A673 (cell line): ENCODE data around the gene SEC61B.

ENCODE experiments used
- EZH2 ChIP-seq: fragments of 200-600 bp; sonication (generic); IDR thresholded peaks from 2 replicates; pipeline ENCODE4 v1.6.1; 2017; ENCODE audit warnings: borderline replicate concordance, low read depth, mild to moderate bottlenecking, mixed read lengths, antibody characterized with exemption, low read length; ENCODE audit not compliant: poor library complexity, severe bottlenecking
- TF ChIP-seq, protein P1 (sequence below): fragments of 300-800, 200-600 bp; sonication (generic); conservative IDR thresholded peaks from 2 replicates; pipeline ENCODE4 v1.5.1; 2017; ENCODE audit warnings: low read depth, mild to moderate bottlenecking, antibody characterized with exemption, low read length, moderate library complexity, mixed read lengths

DNA sequence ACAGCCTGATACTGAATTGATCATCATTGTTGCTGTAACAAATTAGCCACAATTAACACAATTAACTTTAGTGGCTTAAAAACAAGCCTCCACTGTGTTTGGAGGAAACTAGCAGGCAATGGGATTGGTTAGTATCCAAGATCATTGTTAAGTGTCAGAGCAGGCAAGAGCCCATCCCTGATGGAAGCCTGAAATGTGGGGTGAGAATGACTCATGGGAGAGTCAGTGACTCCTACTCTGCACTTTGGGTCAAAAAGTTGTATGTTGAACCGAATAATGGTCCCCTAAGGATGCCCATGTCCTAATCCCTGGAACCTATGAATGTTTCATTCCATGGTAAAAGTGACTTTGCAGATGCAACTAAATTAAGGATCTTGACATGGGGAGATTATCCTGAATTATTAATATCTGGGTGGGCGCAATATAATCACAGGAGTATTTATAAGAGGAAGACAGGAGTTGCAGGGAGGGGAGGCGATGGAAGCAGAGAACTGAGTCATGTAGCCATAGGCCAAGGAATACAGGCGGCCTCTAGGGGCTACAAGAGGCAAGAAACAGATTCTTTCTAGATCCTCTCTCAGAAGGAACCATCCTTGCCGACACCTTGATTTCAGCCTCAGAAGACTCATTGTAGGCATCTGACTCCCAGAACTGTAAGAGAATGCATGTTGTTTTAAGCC, 29.2 kb upstream of the SEC61B start:
- TF ChIP-seq EZH2 = no peak
- TF ChIP-seq, protein P1, sequence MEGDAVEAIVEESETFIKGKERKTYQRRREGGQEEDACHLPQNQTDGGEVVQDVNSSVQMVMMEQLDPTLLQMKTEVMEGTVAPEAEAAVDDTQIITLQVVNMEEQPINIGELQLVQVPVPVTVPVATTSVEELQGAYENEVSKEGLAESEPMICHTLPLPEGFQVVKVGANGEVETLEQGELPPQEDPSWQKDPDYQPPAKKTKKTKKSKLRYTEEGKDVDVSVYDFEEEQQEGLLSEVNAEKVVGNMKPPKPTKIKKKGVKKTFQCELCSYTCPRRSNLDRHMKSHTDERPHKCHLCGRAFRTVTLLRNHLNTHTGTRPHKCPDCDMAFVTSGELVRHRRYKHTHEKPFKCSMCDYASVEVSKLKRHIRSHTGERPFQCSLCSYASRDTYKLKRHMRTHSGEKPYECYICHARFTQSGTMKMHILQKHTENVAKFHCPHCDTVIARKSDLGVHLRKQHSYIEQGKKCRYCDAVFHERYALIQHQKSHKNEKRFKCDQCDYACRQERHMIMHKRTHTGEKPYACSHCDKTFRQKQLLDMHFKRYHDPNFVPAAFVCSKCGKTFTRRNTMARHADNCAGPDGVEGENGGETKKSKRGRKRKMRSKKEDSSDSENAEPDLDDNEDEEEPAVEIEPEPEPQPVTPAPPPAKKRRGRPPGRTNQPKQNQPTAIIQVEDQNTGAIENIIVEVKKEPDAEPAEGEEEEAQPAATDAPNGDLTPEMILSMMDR = peak; percentile 44
